Activated CD8-positive, alpha-beta memory T cell treated with anti-CD3 and anti-CD28 coated beads for 4 hours (primary cell): ENCODE measurements around the gene ITGBL1.

Experiments used
- DNase-seq, 2 donors: peaks; one replicate each; pipeline ENCODE4 v3.0.0-alpha.2; 2020; ENCODE audit warnings: low read depth in 2 of 2

The ITGBL1 gene

GRCh38 chr13:101451641-101452040 is 834 bp upstream of the ITGBL1 start:
- DNase-seq: no peak

GRCh38 chr13:101453784-101454201 is 1.3 kb downstream of the ITGBL1 start:
- no peak for DNase-seq

- no peak for DNase-seq
Measured at GRCh38 chr13:101454767-101455166, 2.3 kb downstream of the ITGBL1 start.

GRCh38 chr13:101455863-101456262 is 3.4 kb downstream of the ITGBL1 start:
- no peak for DNase-seq

GRCh38 chr13:101457176-101457575 is 4.7 kb downstream of the ITGBL1 start:
- DNase-seq: no peak

- no peak for DNase-seq
Measured at GRCh38 chr13:101465877-101466276, 13.4 kb downstream of the ITGBL1 start.

GRCh38 chr13:101467415-101467814 is 14.9 kb downstream of the ITGBL1 start:
- DNase-seq: no peak

GRCh38 chr13:101473458-101473857 is 21.0 kb downstream of the ITGBL1 start:
- no peak for DNase-seq

GRCh38 chr13:101474419-101474957 is 22.0 kb downstream of the ITGBL1 start:
- DNase-seq: no peak

- no peak for DNase-seq
Measured at GRCh38 chr13:101475536-101475935, 23.1 kb downstream of the ITGBL1 start.

- no peak for DNase-seq
Measured at GRCh38 chr13:101481421-101481820, 28.9 kb downstream of the ITGBL1 start.

- no peak for DNase-seq
Measured at GRCh38 chr13:101486708-101487437, 34.4 kb downstream of the ITGBL1 start.

- DNase-seq: no peak
Measured at GRCh38 chr13:101487438-101487830, 35.0 kb downstream of the ITGBL1 start.

- no peak for DNase-seq
Measured at GRCh38 chr13:101488734-101489133, 36.3 kb downstream of the ITGBL1 start.

GRCh38 chr13:101489643-101490405 is 37.3 kb downstream of the ITGBL1 start:
- DNase-seq: no peak

GRCh38 chr13:101490406-101491015 is 38.0 kb downstream of the ITGBL1 start:
- DNase-seq: no peak

GRCh38 chr13:101492251-101492910 is 39.9 kb downstream of the ITGBL1 start:
- DNase-seq: no peak

- no peak for DNase-seq
Measured at GRCh38 chr13:101493541-101493940, 41.1 kb downstream of the ITGBL1 start.

GRCh38 chr13:101499406-101499805 is 46.9 kb downstream of the ITGBL1 start:
- DNase-seq: no peak

GRCh38 chr13:101502618-101503017 is 50.1 kb downstream of the ITGBL1 start:
- no peak for DNase-seq

- no peak for DNase-seq
Measured at GRCh38 chr13:101511161-101511560, 58.7 kb downstream of the ITGBL1 start.

- DNase-seq: no peak
Measured at GRCh38 chr13:101511766-101512165, 59.3 kb downstream of the ITGBL1 start.
